ENCODE data around the gene TRRAP. TPM values are rescaled to one million over a fixed set of nuclear protein-coding genes. Genes with fewer than 3 reads are reported as not detected.

TRRAP gene
- total and polyA plus RNA-seq, 4 donors = 4.3 to 22.7 (median 10.1) TPM

- TF ChIP-seq HNF4A (conservative IDR thresholded peaks at IDR 0.05) (no peak), GABPA (IDR thresholded peaks at IDR 0.05 in 1 of 2, conservative IDR thresholded peaks at IDR 0.05 in 1 of 2) (no peak), ZBTB33 (IDR thresholded peaks at IDR 0.05) (no peak), MAX (IDR thresholded peaks at IDR 0.05) (no peak), RXRA (IDR thresholded peaks at IDR 0.05) (no peak), EGR1 (IDR thresholded peaks at IDR 0.05; ENCODE audit: low read depth in 2 of 2) (no peak)
Observed at GRCh38 chr7:98985945-98986344, 107.6 kb downstream of the TRRAP start (continued).

GRCh38 chr7:98988641-98989040 is 110.3 kb downstream of the TRRAP start:
- 96% methylated on average over 15 of the region's 15 CpGs for WGBS
- H3K9me3 ChIP-seq (ENCODE audit: control insufficient read depth in 4 of 4, low read length in 3 of 4) = peaks cover 0 to 4% (median 0%) of the 10 kb centered on the region in 4 donors
- DNase-seq (ENCODE audit: low spot score) = no peak
- H3K4me3 ChIP-seq (ENCODE audit: low read depth in 1 of 3, low read length in 3 of 3) = no peak overlapping the region
- no peak overlapping the region for H3K27ac ChIP-seq (ENCODE audit: low read depth in 1 of 2, low read length in 2 of 2)
- no peak overlapping the region for H3K9ac ChIP-seq (ENCODE audit: low read depth in 1 of 2, low read length in 2 of 2)
- no peaks in the 10 kb centered on the region for H3K4me1 ChIP-seq (ENCODE audit: control insufficient read depth in 4 of 4, insufficient read depth in 4 of 4, low read length in 3 of 4)
- H3K36me3 ChIP-seq (ENCODE audit: control insufficient read depth in 4 of 4, insufficient read depth in 3 of 4, low read depth in 1 of 4, low read length in 3 of 4) = peaks cover 20 to 82% (median 71%) of the 10 kb centered on the region in 4 donors
- TF ChIP-seq MAX (IDR thresholded peaks at IDR 0.05) (no peak), GABPA (IDR thresholded peaks at IDR 0.05 in 1 of 2, conservative IDR thresholded peaks at IDR 0.05 in 1 of 2) (no peak)
- H3K27me3 ChIP-seq (ENCODE audit: control insufficient read depth in 4 of 4, insufficient read depth in 4 of 4, low read length in 3 of 4) = no peaks in the 10 kb centered on the region

- TF ChIP-seq EGR1 (IDR thresholded peaks at IDR 0.05; ENCODE audit: low read depth in 2 of 2) (no peak), RAD21 (IDR thresholded peaks at IDR 0.05) (no peak), JUND (IDR thresholded peaks at IDR 0.05) (no peak), YY1 (IDR thresholded peaks at IDR 0.05) (no peak), TAF1 (conservative IDR thresholded peaks at IDR 0.05) (no peak), GABPA (IDR thresholded peaks at IDR 0.05 in 1 of 2, conservative IDR thresholded peaks at IDR 0.05 in 1 of 2) (no peak), SP1 (IDR thresholded peaks at IDR 0.05) (no peak), NR2F2 (IDR thresholded peaks at IDR 0.05) (no peak), ZBTB33 (IDR thresholded peaks at IDR 0.05) (no peak), FOXA1 (IDR thresholded peaks at IDR 0.05) (no peak), FOXA2 (IDR thresholded peaks at IDR 0.05) (no peak), HNF4G (IDR thresholded peaks at IDR 0.05) (no peak), MAX (IDR thresholded peaks at IDR 0.05) (no peak), CTCF (IDR thresholded peaks at IDR 0.05; ENCODE audit: low read depth, low read length, missing input control) (no peak), HNF4A (conservative IDR thresholded peaks at IDR 0.05) (no peak), RXRA (IDR thresholded peaks at IDR 0.05) (no peak)
- TF ChIP-seq, protein P1, sequence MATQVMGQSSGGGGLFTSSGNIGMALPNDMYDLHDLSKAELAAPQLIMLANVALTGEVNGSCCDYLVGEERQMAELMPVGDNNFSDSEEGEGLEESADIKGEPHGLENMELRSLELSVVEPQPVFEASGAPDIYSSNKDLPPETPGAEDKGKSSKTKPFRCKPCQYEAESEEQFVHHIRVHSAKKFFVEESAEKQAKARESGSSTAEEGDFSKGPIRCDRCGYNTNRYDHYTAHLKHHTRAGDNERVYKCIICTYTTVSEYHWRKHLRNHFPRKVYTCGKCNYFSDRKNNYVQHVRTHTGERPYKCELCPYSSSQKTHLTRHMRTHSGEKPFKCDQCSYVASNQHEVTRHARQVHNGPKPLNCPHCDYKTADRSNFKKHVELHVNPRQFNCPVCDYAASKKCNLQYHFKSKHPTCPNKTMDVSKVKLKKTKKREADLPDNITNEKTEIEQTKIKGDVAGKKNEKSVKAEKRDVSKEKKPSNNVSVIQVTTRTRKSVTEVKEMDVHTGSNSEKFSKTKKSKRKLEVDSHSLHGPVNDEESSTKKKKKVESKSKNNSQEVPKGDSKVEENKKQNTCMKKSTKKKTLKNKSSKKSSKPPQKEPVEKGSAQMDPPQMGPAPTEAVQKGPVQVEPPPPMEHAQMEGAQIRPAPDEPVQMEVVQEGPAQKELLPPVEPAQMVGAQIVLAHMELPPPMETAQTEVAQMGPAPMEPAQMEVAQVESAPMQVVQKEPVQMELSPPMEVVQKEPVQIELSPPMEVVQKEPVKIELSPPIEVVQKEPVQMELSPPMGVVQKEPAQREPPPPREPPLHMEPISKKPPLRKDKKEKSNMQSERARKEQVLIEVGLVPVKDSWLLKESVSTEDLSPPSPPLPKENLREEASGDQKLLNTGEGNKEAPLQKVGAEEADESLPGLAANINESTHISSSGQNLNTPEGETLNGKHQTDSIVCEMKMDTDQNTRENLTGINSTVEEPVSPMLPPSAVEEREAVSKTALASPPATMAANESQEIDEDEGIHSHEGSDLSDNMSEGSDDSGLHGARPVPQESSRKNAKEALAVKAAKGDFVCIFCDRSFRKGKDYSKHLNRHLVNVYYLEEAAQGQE (IDR thresholded peaks at IDR 0.05) = no peak
- TF ChIP-seq, protein P2, sequence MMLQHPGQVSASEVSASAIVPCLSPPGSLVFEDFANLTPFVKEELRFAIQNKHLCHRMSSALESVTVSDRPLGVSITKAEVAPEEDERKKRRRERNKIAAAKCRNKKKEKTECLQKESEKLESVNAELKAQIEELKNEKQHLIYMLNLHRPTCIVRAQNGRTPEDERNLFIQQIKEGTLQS (IDR thresholded peaks at IDR 0.05) = no peak
- no peak for DNase-seq (ENCODE audit: low spot score)
- H3K27ac ChIP-seq (ENCODE audit: low read depth in 1 of 2, low read length in 2 of 2) = no peak overlapping the region
- WGBS = 96% methylated on average over 6 of the region's 6 CpGs
- no peak overlapping the region for H3K4me3 ChIP-seq (ENCODE audit: low read depth in 1 of 3, low read length in 3 of 3)
- H3K36me3 ChIP-seq (ENCODE audit: control insufficient read depth in 4 of 4, insufficient read depth in 3 of 4, low read depth in 1 of 4, low read length in 3 of 4) = peaks cover 22 to 83% (median 67%) of the 10 kb centered on the region in 4 donors
- no peaks in the 10 kb centered on the region for H3K4me1 ChIP-seq (ENCODE audit: control insufficient read depth in 4 of 4, insufficient read depth in 4 of 4, low read length in 3 of 4)
- H3K27me3 ChIP-seq (ENCODE audit: control insufficient read depth in 4 of 4, insufficient read depth in 4 of 4, low read length in 3 of 4) = no peaks in the 10 kb centered on the region
- H3K9ac ChIP-seq (ENCODE audit: low read depth in 1 of 2, low read length in 2 of 2) = no peak overlapping the region
- peaks cover 0 to 4% (median 0%) of the 10 kb centered on the region in 4 donors for H3K9me3 ChIP-seq (ENCODE audit: control insufficient read depth in 4 of 4, low read length in 3 of 4)
Observed at GRCh38 chr7:98990356-98990755, 112.0 kb downstream of the TRRAP start.
